Parathyroid adenoma (tissue), 2 donors: ENCODE results near the gene UBE2D3.

ENCODE experiments used
- H2AFZ ChIP-seq: fragments of 300-600 bp; sonication (generic); one replicate; pipeline ENCODE4 v1.7.0; 2017; ENCODE audit warnings: antibody characterized with exemption, mild to moderate bottlenecking
- H3K27ac ChIP-seq: fragments of 300-600 bp; sonication (generic); one replicate; pipeline ENCODE4 v1.7.0; 2017
- H3K27me3 ChIP-seq: fragments of 300-600 bp; sonication (generic); one replicate; pipeline ENCODE4 v1.7.0; 2017; ENCODE audit warnings: low read length; ENCODE audit not compliant: control insufficient read depth, insufficient read depth
- H3K36me3 ChIP-seq: fragments of 300-600 bp; sonication (generic); one replicate; pipeline ENCODE4 v1.7.0; 2017; ENCODE audit warnings: low read length; ENCODE audit not compliant: control insufficient read depth, insufficient read depth
- H3K4me1 ChIP-seq: fragments of 300-600 bp; sonication (generic); one replicate; pipeline ENCODE4 v1.7.0; 2017; ENCODE audit warnings: control low read depth
- H3K4me2 ChIP-seq: fragments of 300-600 bp; sonication (generic); one replicate; pipeline ENCODE4 v1.7.0; 2017; ENCODE audit warnings: low read length
- H3K4me3 ChIP-seq: fragments of 300-600 bp; sonication (generic); one replicate; pipeline ENCODE4 v1.7.0; 2017; ENCODE audit warnings: low read depth, low read length
- H3K79me2 ChIP-seq: fragments of 300-600 bp; sonication (generic); one replicate; pipeline ENCODE4 v1.7.0; 2017; ENCODE audit warnings: control low read depth
- H3K9ac ChIP-seq: fragments of 300-600 bp; sonication (generic); one replicate; pipeline ENCODE4 v1.7.0; 2017; ENCODE audit warnings: mild to moderate bottlenecking
- H3K9me3 ChIP-seq: fragments of 300-600 bp; sonication (generic); one replicate; pipeline ENCODE4 v1.7.0; 2017; ENCODE audit warnings: low read length; ENCODE audit not compliant: control insufficient read depth
- CTCF ChIP-seq: fragments of 300-600 bp; sonication (generic); IDR thresholded peaks from one replicate; pipeline ENCODE4 v1.7.0; 2017; ENCODE audit warnings: antibody characterized with exemption, mild to moderate bottlenecking
- donor health status: primary hyperparathyroidism.

UBE2D3 gene

GRCh38 chr4:102787944-102788343 lies 39.4 kb downstream of the UBE2D3 start:
- no peak overlapping the region for H3K4me2 ChIP-seq
- no peaks in the 10 kb centered on the region for H3K36me3 ChIP-seq
- no peak for TF ChIP-seq CTCF

GRCh38 chr4:102787096-102787881 lies 40.1 kb downstream of the UBE2D3 start:
- H3K79me2 ChIP-seq: no peaks in the 10 kb centered on the region

More at GRCh38 chr4:102787944-102788343, 39.4 kb downstream of the UBE2D3 start:
- H3K79me2 ChIP-seq: no peaks in the 10 kb centered on the region
- H3K9ac ChIP-seq: no peak overlapping the region
- H3K27ac ChIP-seq: no peak overlapping the region
- H3K4me3 ChIP-seq: no peak overlapping the region
- H3K27me3 ChIP-seq: no peaks in the 10 kb centered on the region
- H3K9me3 ChIP-seq: no peaks in the 10 kb centered on the region
- no peaks in the 10 kb centered on the region for H3K4me1 ChIP-seq
- no peak overlapping the region for H2AFZ ChIP-seq

GRCh38 chr4:102786279-102786678 lies 41.1 kb downstream of the UBE2D3 start:
- TF ChIP-seq CTCF: no peak

More at GRCh38 chr4:102787096-102787881, 40.1 kb downstream of the UBE2D3 start:
- H3K4me2 ChIP-seq: no peak overlapping the region
- no peaks in the 10 kb centered on the region for H3K9me3 ChIP-seq
- no peak overlapping the region for H3K9ac ChIP-seq
- H2AFZ ChIP-seq: no peak overlapping the region
- no peaks in the 10 kb centered on the region for H3K27me3 ChIP-seq
- H3K36me3 ChIP-seq: no peaks in the 10 kb centered on the region
- H3K4me3 ChIP-seq: no peak overlapping the region
- H3K4me1 ChIP-seq: no peaks in the 10 kb centered on the region
- TF ChIP-seq CTCF: no peak
- H3K27ac ChIP-seq: no peak overlapping the region

GRCh38 chr4:102783006-102783405 lies 44.3 kb downstream of the UBE2D3 start:
- Histone ChIP-seq H3K9ac (no peak overlapping the region), H3K36me3 (no peaks in the 10 kb centered on the region), H3K9me3 (no peaks in the 10 kb centered on the region), H3K79me2 (no peaks in the 10 kb centered on the region), H3K27ac (no peak overlapping the region), H3K4me3 (no peak overlapping the region), H2AFZ (no peak overlapping the region), H3K4me1 (no peaks in the 10 kb centered on the region), H3K27me3 (no peaks in the 10 kb centered on the region), H3K4me2 (no peak overlapping the region)
- no peak for TF ChIP-seq CTCF

More at GRCh38 chr4:102786279-102786678, 41.1 kb downstream of the UBE2D3 start:
- no peaks in the 10 kb centered on the region for H3K79me2 ChIP-seq
- H3K36me3 ChIP-seq: no peaks in the 10 kb centered on the region
- H3K4me3 ChIP-seq: no peak overlapping the region
- no peaks in the 10 kb centered on the region for H3K9me3 ChIP-seq
- no peak overlapping the region for H2AFZ ChIP-seq
- no peak overlapping the region for H3K27ac ChIP-seq
- no peak overlapping the region for H3K4me2 ChIP-seq
- no peaks in the 10 kb centered on the region for H3K4me1 ChIP-seq
- H3K9ac ChIP-seq: no peak overlapping the region
- no peaks in the 10 kb centered on the region for H3K27me3 ChIP-seq

GRCh38 chr4:102781570-102781969 lies 45.8 kb downstream of the UBE2D3 start:
- H3K4me2 ChIP-seq: no peak overlapping the region
- H2AFZ ChIP-seq: no peak overlapping the region
- no peaks in the 10 kb centered on the region for H3K4me1 ChIP-seq
- no peak overlapping the region for H3K27ac ChIP-seq
- H3K9ac ChIP-seq: no peak overlapping the region
- no peak overlapping the region for H3K4me3 ChIP-seq
- H3K36me3 ChIP-seq: no peaks in the 10 kb centered on the region
- no peak for TF ChIP-seq CTCF
- H3K79me2 ChIP-seq: no peaks in the 10 kb centered on the region
- H3K9me3 ChIP-seq: no peaks in the 10 kb centered on the region
- no peaks in the 10 kb centered on the region for H3K27me3 ChIP-seq
